Right cardiac atrium (tissue), 5 donors: Measurements from ENCODE around the gene DTD1. TPM values are rescaled to one million over a fixed set of nuclear protein-coding genes. Genes with fewer than 3 reads are reported as not detected.
"Not testable (repeated sequence)": the region's sequence is repeated elsewhere in the genome, so short reads cannot be mapped to it uniquely, and the experiment has no call there.

Source experiments
- ATAC-seq, 2 donors: fragments of 200-7000 bp; cut with Tn5 transposase; one replicate each; pipeline versions ENCODE4 v1.8.0 to v1.9.1; 2020; ENCODE audit warnings: moderate library complexity in 2 of 2, mild to moderate bottlenecking in 1 of 2
- DNase-seq, 3 donors: peaks; one replicate each; pipeline ENCODE4 v3.0.0-alpha.2; 2020
- H3K27ac ChIP-seq: one replicate; pipeline ENCODE4 v1.5.1; 2013; ENCODE audit warnings: mild to moderate bottlenecking, low read length, control low read depth, moderate library complexity
- H3K27me3 ChIP-seq: one replicate; pipeline ENCODE4 v1.6.1; 2013; ENCODE audit not compliant: control insufficient read depth, insufficient read depth
- H3K4me1 ChIP-seq: one replicate; pipeline ENCODE4 v1.6.1; 2013; ENCODE audit warnings: low read length; ENCODE audit not compliant: control insufficient read depth, insufficient read depth
- H3K4me3 ChIP-seq: one replicate; pipeline ENCODE4 v1.5.1; 2013; ENCODE audit warnings: low read length, control low read depth
- H3K9me3 ChIP-seq: one replicate; pipeline ENCODE4 v1.6.1; 2013; ENCODE audit warnings: low read length; ENCODE audit not compliant: control insufficient read depth
- WGBS: extraction: QIAGEN DNeasy Blood & Tissue Kit; methylation state at CpG from one replicate; pipeline ENCODE4 v1.1.7; 2013; 5-methylcytosine and 5-hydroxymethylcytosine counted together
- intact Hi-C, 4 donors: fragments of 100-400 bp; cut with DNase I; formaldehyde crosslinking; loops; one replicate each; pipeline versions ENCODE4 v1.11.0 to v1.14.0; 2022 to 2023
- polyA plus RNA-seq: library from polyadenylated mRNA; stranded (reverse); fragments of 200-250 nt; gene quantifications from one replicate; pipeline ENCODE4 v1.2.3, GENCODE V29; 2013
- total RNA-seq, 4 donors: library from RNA; stranded (reverse); fragmentation: NEBNext Ultra II Directional; extraction: Animal tissue kit (Norgen Biotek cat#: 25700); gene quantifications; one replicate each; pipeline ENCODE4 v1.2.1, GENCODE V29; 2021
- donor health status: healthy with polysubstance abuse.
- donor health status: DM: no; HTN: yes; CAD: no.
- donor health status: DM: no; HTN: no; CAD: no.
- donor health status: DM: no; HTN: yes; CAD: no; lungs with severe emphysema.
- donor health status: DM: yes; HTN: yes; CAD: no.

DTD1 gene
- total and polyA plus RNA-seq, 5 donors = 10.5 to 17.8 (median 11.5) TPM

- no peak overlapping the region for H3K27ac ChIP-seq
- no peaks in the 10 kb centered on the region for H3K9me3 ChIP-seq
- no peak for ATAC-seq
- 82% methylated on average over 5 of the region's 5 CpGs for WGBS
- H3K27me3 ChIP-seq = no peaks in the 10 kb centered on the region
- DNase-seq = no peak
- intact Hi-C loops = no loop called here
- no peak overlapping the region for H3K4me3 ChIP-seq
- H3K4me1 ChIP-seq = no peaks in the 10 kb centered on the region
These were observed 187.8 kb downstream of the DTD1 start for GRCh38 chr20:18775633-18776032.

- no peak for DNase-seq
- 52% methylated on average over 10 of the region's 10 CpGs for WGBS
- no peaks in the 10 kb centered on the region for H3K4me1 ChIP-seq
- no peaks in the 10 kb centered on the region for H3K9me3 ChIP-seq
- no peak overlapping the region for H3K27ac ChIP-seq
- intact Hi-C loops = no loop called here
- no peaks in the 10 kb centered on the region for H3K27me3 ChIP-seq
- ATAC-seq = no peak
- no peak overlapping the region for H3K4me3 ChIP-seq
These were observed 191.0 kb downstream of the DTD1 start for GRCh38 chr20:18778690-18779392.

GRCh38 chr20:18780385-18781130, 192.7 kb downstream of the DTD1 start:
- Histone ChIP-seq H3K9me3 (no peaks in the 10 kb centered on the region), H3K4me1 (no peaks in the 10 kb centered on the region), H3K4me3 (no peak overlapping the region), H3K27me3 (no peaks in the 10 kb centered on the region), H3K27ac (no peak overlapping the region)
- no peak for ATAC-seq
- intact Hi-C loops = no loop called here
- no peak for DNase-seq
- 89% methylated on average over 9 of the region's 9 CpGs for WGBS

GRCh38 chr20:18781509-18781908, 193.7 kb downstream of the DTD1 start:
- 71% methylated on average over 3 of the region's 3 CpGs for WGBS
- H3K27ac ChIP-seq = no peak overlapping the region
- ATAC-seq (no peak), DNase-seq (no peak)
- H3K4me3 ChIP-seq = no peak overlapping the region
- intact Hi-C loops = no loop called here
- H3K4me1 ChIP-seq = no peaks in the 10 kb centered on the region
- H3K9me3 ChIP-seq = no peaks in the 10 kb centered on the region
- no peaks in the 10 kb centered on the region for H3K27me3 ChIP-seq

GRCh38 chr20:18783385-18783959, 195.6 kb downstream of the DTD1 start:
- intact Hi-C loops = no loop called here
- no peaks in the 10 kb centered on the region for H3K27me3 ChIP-seq
- H3K9me3 ChIP-seq = no peaks in the 10 kb centered on the region
- no peak overlapping the region for H3K27ac ChIP-seq
- H3K4me3 ChIP-seq = no peak overlapping the region
- ATAC-seq (no peak), DNase-seq (no peak)
- WGBS = 60% methylated on average over 5 of the region's 5 CpGs
- H3K4me1 ChIP-seq = no peaks in the 10 kb centered on the region

- ATAC-seq, H3K4me3 ChIP-seq, H3K4me1 ChIP-seq, H3K27ac ChIP-seq, H3K9me3 ChIP-seq, DNase-seq, intact Hi-C loops, H3K27me3 ChIP-seq: not testable (repeated sequence)
- 75% methylated on average over 2 of the region's 2 CpGs for WGBS
These were observed 199.2 kb downstream of the DTD1 start for GRCh38 chr20:18787046-18787445.

- DNase-seq = no peak
- Histone ChIP-seq H3K4me3 (no peak overlapping the region), H3K27me3 (no peaks in the 10 kb centered on the region), H3K9me3 (no peaks in the 10 kb centered on the region), H3K4me1 (no peaks in the 10 kb centered on the region), H3K27ac (no peak overlapping the region)
- ATAC-seq = no peak
- intact Hi-C loops = no loop called here
These were observed 200.2 kb downstream of the DTD1 start for GRCh38 chr20:18788021-18788420.

- Histone ChIP-seq H3K4me3 (no peak overlapping the region), H3K4me1 (peaks cover 4% of the 10 kb centered on the region), H3K9me3 (no peaks in the 10 kb centered on the region), H3K27ac (no peak overlapping the region), H3K27me3 (no peaks in the 10 kb centered on the region)
- ATAC-seq = no peak
- intact Hi-C loops = loop anchor here in 1 of 4 donors (10.0 kb wide), 1 partner anchor 156 kb away; no protein-coding TSS in a partner anchor
- DNase-seq = no peak
- 42% methylated on average over 3 of the region's 3 CpGs for WGBS
These were observed 202.9 kb downstream of the DTD1 start for GRCh38 chr20:18790787-18791186.

- peak; percentile 89 to 96 (median 93) for DNase-seq
- H3K4me1 ChIP-seq = peaks cover 4% of the 10 kb centered on the region
- ATAC-seq = peak; percentile 99 to 100
- H3K4me3 ChIP-seq = peak overlapping the region; percentile 80
- 8% methylated on average over 29 of the region's 29 CpGs for WGBS
- intact Hi-C loops = loop anchor here in 1 of 4 donors (10.0 kb wide), 1 partner anchor 159 kb away; no protein-coding TSS in a partner anchor
- H3K27ac ChIP-seq = peak overlapping the region; percentile 84
- H3K27me3 ChIP-seq = no peaks in the 10 kb centered on the region
- no peaks in the 10 kb centered on the region for H3K9me3 ChIP-seq
These were observed 206.0 kb downstream of the DTD1 start for GRCh38 chr20:18793625-18794427.

GRCh38 chr20:18794428-18794787, 206.6 kb downstream of the DTD1 start:
- Histone ChIP-seq H3K27me3 (no peaks in the 10 kb centered on the region), H3K4me3 (peak overlapping the region; percentile 80), H3K27ac (peak overlapping the region; percentile 84), H3K9me3 (no peaks in the 10 kb centered on the region), H3K4me1 (peaks cover 4% of the 10 kb centered on the region)
- ATAC-seq = no peak
- intact Hi-C loops = loop anchor here in 1 of 4 donors (10.0 kb wide), 1 partner anchor 160 kb away; no protein-coding TSS in a partner anchor
- WGBS = 63% methylated on average over 3 of the region's 3 CpGs
- no peak for DNase-seq
